Measurements from ENCODE around the gene KNOP1.

KNOP1 gene

DNA sequence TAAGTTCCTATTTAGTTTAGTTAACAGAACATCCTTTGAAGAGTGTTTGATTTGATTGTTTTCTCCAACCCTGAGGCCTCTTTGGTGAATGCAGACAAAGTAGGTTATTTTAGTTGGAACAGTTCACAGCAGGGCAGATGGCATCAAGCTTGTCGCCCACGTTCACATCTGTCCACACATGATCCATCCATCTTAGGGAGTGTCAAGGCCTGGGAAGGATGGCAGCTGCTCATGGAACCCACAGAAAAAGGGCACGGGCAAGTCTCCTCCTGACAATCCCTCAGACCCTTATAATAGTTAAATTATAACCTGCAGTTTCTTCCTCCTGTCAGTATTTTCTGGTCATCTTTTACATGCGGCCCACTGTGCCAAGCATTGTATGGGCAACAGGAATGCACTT lies 60.2 kb downstream of the KNOP1 start:
- DNase-seq (ENCODE audit: low read depth), result no peak
- no peak overlapping the region for H3K4me3 ChIP-seq (ENCODE audit: low read depth, low read length)
- TF ChIP-seq, protein P1, sequence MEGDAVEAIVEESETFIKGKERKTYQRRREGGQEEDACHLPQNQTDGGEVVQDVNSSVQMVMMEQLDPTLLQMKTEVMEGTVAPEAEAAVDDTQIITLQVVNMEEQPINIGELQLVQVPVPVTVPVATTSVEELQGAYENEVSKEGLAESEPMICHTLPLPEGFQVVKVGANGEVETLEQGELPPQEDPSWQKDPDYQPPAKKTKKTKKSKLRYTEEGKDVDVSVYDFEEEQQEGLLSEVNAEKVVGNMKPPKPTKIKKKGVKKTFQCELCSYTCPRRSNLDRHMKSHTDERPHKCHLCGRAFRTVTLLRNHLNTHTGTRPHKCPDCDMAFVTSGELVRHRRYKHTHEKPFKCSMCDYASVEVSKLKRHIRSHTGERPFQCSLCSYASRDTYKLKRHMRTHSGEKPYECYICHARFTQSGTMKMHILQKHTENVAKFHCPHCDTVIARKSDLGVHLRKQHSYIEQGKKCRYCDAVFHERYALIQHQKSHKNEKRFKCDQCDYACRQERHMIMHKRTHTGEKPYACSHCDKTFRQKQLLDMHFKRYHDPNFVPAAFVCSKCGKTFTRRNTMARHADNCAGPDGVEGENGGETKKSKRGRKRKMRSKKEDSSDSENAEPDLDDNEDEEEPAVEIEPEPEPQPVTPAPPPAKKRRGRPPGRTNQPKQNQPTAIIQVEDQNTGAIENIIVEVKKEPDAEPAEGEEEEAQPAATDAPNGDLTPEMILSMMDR (IDR thresholded peaks at IDR 0.05; ENCODE audit: low read depth, low read length, missing control alignments), result no peak

DNA sequence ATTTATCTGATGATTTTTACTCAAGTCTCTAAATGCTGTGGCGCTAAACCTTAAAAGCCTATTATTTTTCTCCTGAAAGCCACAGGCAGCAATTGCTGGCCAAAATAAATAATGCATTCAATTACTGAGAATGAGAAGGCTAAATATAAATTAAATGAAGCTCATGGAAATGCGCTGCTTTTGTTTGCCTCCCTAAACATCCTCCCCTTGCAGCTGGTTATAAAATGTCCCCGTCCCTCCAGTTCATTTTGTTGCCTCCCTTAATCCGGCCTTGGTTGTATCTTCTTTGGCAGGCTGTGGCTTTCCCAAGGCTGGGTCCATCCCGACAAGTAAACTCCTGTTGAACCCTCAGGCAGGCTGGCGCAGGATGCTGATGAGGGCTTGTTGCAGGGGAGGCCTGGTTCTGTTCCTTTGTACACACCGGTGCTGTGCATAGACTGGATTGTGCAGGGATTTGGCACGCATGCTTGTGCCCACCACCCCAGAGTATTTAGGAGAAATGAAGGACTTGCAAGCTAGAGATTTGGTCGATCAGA lies 62.7 kb downstream of the KNOP1 start:
- no peak overlapping the region for H3K4me3 ChIP-seq (ENCODE audit: low read depth, low read length)
- TF ChIP-seq, protein P1 (IDR thresholded peaks at IDR 0.05; ENCODE audit: low read depth, low read length, missing control alignments), result no peak
- no peak for DNase-seq (ENCODE audit: low read depth)

DNA sequence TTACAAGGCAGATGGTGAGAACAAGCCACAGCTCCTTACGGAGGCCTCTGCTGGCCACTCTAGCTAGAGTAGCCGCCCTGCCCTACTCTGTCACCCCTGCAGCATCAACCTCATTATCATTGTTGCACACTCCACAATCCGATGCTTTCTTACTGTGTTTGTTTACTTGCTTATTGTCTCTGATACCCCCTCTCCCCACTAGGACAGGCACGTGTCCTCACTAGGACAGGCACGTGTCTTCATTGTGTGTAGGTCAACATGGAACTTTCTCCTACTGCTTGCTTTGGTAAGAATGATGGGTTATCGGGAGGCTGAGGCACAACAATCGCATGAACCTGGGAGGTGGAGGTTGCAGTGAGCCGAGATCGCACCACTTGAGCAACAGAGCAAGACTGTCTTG lies 63.9 kb downstream of the KNOP1 start:
- no peak for DNase-seq (ENCODE audit: low read depth)
- TF ChIP-seq, protein P1 (IDR thresholded peaks at IDR 0.05; ENCODE audit: low read depth, low read length, missing control alignments), result no peak
- no peak overlapping the region for H3K4me3 ChIP-seq (ENCODE audit: low read depth, low read length)

Measured in GM12864 (cell line).